ENCODE results near the gene EIF1AX.
"Not testable (repeated sequence)": the region's sequence is repeated elsewhere in the genome, so short reads cannot be mapped to it uniquely, and the experiment has no call there.

EIF1AX gene, protein sequence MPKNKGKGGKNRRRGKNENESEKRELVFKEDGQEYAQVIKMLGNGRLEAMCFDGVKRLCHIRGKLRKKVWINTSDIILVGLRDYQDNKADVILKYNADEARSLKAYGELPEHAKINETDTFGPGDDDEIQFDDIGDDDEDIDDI

DNA sequence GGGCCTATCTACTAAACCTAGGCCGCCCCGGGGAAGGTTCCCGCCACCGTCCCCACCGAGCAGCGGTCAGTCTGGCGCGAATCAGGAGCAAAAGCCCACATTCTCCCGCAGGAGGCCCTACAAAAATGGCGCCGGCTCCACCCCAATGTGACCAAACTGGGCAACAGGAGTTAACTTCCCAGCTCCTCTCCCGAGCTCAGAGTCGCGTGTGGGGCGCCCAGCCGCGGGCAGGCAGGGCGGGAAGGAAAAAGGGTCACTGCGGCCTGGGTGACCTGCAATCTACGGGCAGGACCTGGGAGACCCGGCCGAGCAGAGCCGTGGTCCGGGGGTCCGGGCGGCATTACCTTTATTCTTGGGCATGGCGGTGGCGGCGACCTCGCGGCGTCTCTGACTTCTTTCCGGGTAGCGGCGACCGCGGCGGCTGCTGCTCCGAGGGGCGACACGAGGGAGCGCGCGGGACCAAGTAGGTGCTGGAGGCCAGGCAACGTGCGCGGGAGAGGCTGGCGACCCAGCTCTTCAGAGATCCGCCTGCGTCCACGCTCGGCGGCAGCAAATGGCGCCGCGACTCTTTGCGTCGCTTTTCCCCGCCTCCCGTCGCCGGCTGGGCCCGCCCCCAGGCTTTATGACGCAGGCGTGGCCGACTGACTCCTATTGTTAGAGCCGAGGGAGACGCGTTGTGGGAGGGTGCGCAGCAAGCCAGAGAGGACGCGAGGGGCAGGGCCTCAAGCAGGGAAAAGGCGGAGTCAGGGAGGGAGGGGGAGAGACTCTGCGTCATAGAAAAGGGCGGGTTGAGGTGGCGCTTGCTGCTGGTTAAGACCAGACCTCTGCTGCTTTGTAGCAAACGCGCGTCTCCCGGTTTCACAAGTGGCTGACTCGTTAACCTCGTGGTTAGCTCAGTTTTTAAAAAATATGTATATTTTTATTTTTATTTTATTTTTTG is at the start of gene EIF1AX:
TSS of gene EIF1AX (minus strand) at position 558 of the 940 bp plus-strand sequence. CDS start at position 360, 198 bp downstream.
- peak; percentile 97 for DNase-seq

- no peak for DNase-seq
Observed at GRCh38 chrX:20189171-20189570, 47.5 kb upstream of the EIF1AX start.

DNA sequence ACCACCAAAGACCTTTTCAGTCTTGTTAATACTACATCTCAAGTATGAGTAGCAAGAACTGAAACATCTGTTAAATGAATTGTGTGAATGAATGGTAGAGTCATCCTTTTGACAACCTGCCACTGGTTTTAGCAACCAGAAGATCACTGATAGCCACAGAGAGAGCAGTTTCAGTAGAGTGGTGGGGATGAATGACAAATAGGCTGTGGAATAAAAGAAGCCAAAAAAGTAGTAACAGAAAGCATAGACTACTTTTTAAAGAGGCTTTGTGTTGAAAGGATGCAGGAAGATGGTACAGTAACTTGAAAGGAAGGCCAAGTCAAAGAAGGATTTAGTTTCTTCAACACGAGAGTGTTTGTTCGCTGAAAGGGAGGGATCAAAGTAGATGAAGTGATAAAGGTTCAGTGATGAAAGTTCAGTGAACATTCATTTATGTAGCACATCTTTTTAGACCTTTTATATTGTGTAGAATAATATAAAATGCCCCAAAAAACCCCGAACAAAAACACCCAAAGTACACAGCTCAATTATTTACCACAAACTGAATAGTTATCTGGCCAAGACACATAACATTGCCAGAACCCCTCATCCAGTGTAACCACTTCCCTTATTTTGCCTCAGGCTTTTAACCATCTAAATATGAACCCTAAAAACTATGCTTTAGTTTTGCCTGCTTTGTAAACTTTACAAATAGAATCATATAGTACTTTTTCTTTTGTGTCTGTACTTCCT is 40.1 kb upstream of the EIF1AX start:
- DNase-seq = no peak

DNA sequence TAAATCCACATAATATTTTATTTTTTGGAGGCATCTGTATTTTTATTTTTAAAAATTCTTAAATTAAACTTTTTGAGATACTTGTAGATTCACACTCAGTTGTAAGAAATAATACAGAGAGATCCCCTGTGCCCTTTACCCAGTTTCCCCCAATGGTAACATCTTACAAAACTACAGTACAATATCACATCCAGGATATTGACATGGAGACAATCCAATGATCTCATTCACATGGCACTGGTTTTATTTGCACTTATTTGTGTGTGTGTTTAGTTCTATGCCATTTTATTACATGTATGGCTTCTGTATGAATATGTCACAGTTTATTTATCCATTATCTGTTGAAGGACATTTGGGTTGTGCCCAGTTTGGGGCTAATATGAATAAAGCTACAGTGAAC is 35.5 kb upstream of the EIF1AX start:
- no peak for DNase-seq

GRCh38 chrX:20173856-20174255 is 32.2 kb upstream of the EIF1AX start:
- DNase-seq = no peak

GRCh38 chrX:20173313-20173712 is 31.7 kb upstream of the EIF1AX start:
- no peak for DNase-seq

GRCh38 chrX:20171887-20172286 is 30.2 kb upstream of the EIF1AX start:
- DNase-seq = no peak

DNA sequence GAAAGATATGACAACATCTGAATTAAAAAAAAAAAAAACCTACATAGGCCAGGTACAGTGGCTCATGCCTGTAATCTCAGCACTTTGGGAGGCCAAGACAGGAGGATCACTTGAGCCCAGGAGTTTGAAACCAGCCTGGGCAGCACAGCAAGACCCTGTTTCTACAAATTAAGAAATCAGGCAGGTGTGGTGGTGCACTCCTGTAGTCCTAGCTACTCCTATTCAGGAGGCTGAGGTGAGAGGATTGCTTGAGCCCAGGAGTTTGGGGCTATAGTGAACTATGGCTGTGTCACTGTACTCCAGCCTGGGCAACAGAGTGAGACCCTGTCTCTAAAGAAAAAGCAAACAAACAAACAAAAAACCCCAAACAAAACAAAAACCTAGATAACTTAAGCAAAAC is 20.9 kb upstream of the EIF1AX start:
- not testable (repeated sequence) for DNase-seq

- DNase-seq = no peak
Observed at GRCh38 chrX:20159797-20160385, 18.3 kb upstream of the EIF1AX start.

GRCh38 chrX:20151689-20152088 is 10.1 kb upstream of the EIF1AX start:
- DNase-seq = no peak

DNA sequence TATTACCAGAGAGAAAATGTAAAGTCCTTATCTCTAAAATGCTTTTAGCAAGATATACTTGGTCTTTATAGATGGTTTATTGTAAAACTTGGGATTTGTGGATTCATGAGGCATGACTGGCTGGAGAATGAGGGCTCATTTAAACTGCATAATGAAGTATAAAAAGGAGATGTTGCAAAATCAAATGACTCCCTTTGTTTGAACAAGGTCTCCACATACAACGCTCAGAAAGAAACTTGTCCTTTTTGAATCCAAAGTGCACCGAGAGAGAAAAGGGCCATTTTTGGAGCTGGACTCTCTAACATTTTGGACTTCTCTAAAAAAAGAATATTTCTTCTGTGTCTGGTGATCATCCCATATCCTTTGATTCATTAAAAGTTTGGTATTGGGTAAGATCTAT is 7.7 kb upstream of the EIF1AX start:
- no peak for DNase-seq

DNA sequence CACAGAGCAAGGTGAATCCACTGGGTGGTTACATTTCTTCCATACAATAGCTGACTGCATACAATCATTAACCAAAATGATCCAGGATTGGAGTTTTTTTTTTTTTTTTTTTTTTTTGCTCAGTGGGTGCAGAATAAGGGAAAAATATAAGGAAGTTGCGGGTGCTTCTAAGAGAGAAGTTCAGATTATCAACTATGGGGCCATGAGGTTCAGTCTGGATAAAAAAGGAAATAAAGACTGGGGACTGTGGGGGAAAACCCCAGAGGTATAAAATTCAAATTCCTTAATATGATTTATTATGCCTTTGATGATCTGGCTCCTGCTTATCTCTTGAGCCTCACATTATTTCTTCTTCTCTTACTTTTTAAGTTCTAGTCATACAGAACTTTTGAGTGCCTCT is 5.9 kb upstream of the EIF1AX start:
- DNase-seq = no peak

DNA sequence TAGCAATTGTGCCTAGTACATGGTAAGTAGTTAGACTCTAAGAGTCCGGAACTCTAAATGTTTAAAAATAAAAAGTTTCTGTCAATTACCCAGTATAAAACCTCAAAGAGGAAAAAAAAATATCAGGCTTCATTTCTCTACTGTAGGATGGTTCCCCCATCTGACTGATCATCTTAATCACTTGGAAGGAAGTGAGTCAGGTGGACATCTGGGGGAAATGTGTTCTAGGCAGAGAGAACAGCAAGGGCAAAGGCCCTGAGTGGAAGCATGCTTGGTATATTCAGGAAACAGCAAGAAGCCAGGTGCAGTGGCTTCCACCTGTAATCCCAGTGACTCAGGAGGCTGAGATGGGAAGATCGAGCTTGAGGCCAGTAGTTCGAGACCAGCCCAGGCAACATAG is 2.9 kb upstream of the EIF1AX start:
- no peak for DNase-seq

DNA sequence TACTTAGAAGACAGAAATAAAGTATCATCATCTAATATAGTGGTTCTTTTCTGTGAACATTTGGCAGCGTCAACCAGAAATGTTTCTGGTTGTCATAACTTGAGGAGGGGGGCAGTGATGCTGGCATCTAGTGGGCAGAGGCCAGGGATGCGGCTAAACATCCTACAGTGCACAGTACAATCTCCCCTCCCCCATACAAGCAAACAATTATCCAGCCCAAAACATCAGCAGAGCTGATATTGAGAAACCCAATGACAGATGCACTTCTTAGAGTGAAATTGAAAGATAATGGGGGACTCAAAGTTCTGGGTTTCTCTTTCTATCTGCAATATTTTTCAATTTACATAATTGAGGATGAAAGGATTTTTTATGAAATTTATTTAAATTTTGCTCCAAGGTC is 1.9 kb upstream of the EIF1AX start:
- no peak for DNase-seq

DNA sequence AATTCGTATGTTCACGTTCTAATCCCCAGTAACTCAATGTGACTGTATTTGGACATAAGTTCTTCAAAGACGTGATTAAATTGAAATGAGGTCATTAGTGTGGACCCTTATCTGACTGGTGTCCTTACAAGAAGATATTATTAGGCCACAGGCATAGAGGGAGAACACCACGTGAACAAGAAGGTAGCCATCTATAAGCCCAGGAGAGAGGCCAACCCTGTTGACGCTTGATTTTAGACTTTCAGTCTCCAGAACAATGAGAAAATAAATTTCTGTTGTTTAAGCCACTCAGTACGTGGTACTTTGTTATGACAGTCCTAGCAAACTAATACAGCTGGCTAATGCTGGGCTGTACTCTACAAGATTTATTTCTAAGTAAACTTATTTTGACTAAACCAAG is 1.5 kb upstream of the EIF1AX start:
- no peak for DNase-seq

- DNase-seq = no peak
Observed at GRCh38 chrX:20140420-20140819, 1.2 kb downstream of the EIF1AX start.

- no peak for DNase-seq
Observed at GRCh38 chrX:20139966-20140365, 1.7 kb downstream of the EIF1AX start.

DNA sequence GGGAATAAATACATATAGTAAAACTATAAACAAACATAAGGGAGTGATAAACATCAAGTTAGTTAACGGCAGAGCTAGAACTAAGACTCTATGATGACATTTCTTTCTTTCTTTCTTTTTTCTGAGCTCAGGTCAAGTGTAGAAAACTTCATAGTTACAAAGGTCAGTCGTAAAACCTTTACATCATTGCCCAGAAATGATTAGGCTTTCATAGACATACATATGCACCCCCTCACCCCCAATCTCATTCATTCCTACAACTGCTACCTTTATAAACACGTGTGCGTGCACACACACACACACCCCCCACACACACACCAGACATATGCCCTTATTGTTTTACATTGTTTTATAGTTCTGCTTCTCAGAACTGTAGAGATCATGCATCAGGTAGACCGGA is 5.7 kb downstream of the EIF1AX start:
- no peak for DNase-seq

DNA sequence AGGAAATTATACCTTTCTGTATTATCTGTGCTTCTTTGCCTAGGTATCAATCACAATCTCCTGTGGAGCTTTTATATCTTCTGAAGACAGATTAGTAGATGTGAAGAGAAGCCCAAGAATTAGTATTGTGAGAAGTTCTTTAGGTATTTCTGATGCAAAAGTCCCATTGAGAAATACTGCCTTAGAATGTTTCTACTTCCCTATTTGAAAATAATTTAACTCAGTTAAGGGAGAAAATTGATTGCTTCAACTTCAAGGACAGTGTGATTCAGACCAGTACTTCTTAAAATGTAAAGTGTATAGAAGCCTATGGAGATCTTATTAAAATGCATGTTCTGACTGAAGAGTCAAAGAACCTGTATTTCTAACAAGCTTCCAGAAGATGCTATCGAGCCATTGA is 9.0 kb downstream of the EIF1AX start:
- DNase-seq = no peak

DNA sequence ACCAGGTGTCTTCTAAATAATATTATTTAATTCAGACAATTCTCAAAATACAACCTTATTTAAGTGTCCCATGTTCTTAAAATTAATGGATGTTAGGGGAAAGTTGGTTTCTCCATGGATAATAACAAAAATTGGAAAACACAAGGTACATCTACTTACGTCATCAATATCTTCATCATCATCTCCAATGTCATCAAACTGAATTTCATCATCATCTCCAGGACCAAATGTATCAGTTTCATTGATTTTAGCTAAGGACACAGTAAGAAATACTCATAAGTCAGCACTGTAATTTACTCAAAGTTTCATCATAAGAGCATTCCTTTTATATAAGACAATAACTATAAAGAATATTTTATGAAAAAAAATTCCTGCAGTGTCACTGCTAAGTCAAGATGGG is 11.3 kb downstream of the EIF1AX start:
- DNase-seq = no peak

DNA sequence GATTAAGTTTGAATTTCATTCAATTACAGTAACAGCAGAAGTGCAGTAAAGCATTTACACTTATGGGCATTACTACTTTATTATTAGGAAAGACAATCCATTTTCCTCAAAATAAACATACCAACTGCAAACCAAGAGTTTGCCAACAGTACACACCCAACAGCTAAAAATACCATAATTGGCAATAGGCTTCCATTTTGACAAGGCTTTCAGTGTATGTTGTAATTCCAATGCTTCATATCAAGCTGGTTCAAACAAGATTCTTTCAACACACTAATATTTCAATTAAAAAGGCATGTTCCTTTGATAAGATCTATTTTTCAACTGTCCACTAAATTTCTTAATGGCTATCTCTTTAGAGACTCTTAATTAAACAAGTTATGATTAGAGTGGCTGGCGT is 12.1 kb downstream of the EIF1AX start:
- DNase-seq = no peak

DNA sequence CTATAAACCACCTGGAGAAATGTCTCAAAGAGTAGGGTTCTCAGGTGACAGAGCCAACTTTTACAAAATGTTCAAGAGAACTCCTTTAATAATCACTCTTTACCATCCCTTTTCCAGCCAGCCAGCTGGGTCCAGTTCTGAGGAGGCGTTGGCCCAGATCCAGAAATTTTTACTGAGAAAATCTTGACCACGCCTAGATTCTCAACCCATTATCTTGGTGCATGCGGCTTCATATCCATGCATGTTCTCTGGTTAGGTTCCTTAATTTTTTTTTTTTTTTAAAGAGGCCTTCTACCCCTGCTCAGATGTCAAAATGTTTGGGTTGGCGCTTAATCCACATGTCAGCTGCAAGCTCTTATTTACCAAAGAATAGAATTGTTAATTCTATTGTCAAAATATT is 13.0 kb downstream of the EIF1AX start:
- no peak for DNase-seq

DNA sequence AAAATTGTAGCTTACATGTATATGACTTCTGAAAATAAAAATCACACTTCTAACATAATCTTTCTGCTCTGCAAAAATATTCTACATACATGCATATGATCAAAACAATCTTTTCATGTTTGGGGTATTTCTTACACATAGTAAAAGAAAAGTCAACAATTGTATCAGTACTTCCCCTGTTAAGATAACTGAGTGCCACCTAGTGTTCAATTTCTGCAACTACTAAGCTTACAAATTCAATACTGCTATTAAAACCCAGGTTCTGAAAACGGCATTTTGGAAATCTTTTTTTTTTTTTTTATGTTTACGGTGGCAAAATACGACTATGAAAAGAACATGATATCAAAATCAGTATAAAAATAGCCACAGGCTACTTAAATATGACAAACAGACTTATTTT is 14.2 kb downstream of the EIF1AX start:
- peak; percentile 20 for DNase-seq
